Dermis microvascular lymphatic vessel endothelial cell (primary cell): ENCODE data around the gene ZNF654. TPM values are rescaled to one million over a fixed set of nuclear protein-coding genes. Genes with fewer than 3 reads are reported as not detected.
"Not testable (repeated sequence)": the region's sequence is repeated elsewhere in the genome, so short reads cannot be mapped to it uniquely, and the experiment has no call there.

Source experiments
- DNase-seq, 2 donors: peaks; one replicate each; pipeline versions ENCODE4 v3.0.0 to v3.0.0-alpha.2; 2010; ENCODE audit warnings: low read depth in 2 of 2
- total RNA-seq: library from RNA; depleted of rRNA; stranded (reverse); fragments of >200 nt; gene quantifications from 2 replicates; pipeline ENCODE4 v1.2.1, GENCODE V29; 2014

Gene ZNF654
- total RNA-seq, 1 donor from 2014 or later, result 10.3 TPM

- peak in 1 of 2 donors; percentile 19 for DNase-seq
Measured at GRCh38 chr3:88059380-88060170, 520 bp downstream of the ZNF654 start.

DNA sequence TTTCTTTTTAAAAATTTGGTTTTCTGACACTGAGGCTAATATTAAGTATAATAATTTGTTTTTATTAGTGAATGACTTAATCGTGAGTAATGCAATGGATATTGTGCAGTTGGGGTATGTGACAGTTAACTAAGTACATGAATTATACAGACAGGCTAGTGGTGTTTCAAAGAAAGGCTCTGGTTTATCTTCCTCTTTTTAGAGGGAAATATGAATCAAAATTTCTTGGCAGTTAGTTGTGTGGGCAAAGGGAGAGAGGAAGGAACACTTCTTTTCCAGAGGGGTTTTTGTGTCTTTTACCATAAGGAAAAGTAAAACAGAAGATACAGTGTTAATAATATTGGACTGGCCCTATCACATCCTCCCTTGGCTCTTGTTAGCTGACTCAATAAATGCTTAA, 2.7 kb downstream of the ZNF654 start:
- peak in 1 of 2 donors; percentile 19 for DNase-seq

GRCh38 chr3:88075072-88075471, 16.0 kb downstream of the ZNF654 start:
- DNase-seq, result no peak

DNA sequence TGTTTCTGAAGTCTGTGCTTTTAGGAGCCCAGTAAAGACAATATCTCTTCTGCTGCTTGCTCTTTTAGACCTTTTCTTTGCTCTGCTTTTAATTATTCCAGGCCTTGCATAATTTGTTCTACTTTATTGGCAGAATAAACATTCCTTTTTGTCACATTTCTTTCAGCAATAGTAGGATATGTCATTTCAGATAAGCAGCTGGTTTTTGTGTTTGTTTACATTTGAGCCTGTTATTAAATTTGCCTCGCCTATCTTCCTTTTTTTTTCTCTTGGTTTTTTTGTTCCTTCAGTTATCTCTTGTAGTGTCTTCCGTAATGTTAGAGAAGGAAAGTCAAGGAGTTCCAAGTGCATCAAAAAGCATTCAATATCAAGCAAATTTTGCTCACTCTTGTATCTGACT, 16.4 kb downstream of the ZNF654 start:
- DNase-seq, result no peak

- DNase-seq, result no peak
Measured at GRCh38 chr3:88076712-88077111, 17.7 kb downstream of the ZNF654 start.

GRCh38 chr3:88078932-88079331, 19.9 kb downstream of the ZNF654 start:
- DNase-seq, result no peak

GRCh38 chr3:88082854-88083253, 23.8 kb downstream of the ZNF654 start:
- DNase-seq, result no peak

DNA sequence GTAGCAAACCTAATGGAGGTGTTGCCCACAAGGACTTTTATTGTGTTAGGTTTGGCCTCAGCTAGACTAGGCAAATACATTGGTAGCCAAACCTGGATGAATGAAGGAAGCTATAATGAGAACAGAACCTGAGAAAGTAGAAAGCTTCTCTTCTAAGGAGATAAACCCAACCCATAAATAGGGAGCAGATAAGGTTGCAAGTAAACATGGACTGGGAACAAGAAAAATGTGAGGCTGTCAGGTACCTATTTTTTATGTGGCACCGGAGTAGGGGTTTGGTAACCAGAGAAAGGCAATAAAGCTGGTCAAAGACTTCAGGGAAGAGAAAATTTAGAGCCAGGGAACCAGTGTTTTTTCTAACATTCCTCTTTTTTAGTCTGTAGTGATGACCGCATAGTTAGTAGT, 25.0 kb downstream of the ZNF654 start:
- no peak for DNase-seq

- no peak for DNase-seq
Measured at GRCh38 chr3:88090681-88091080, 31.6 kb downstream of the ZNF654 start.

GRCh38 chr3:88092270-88092669, 33.2 kb downstream of the ZNF654 start:
- no peak for DNase-seq

DNA sequence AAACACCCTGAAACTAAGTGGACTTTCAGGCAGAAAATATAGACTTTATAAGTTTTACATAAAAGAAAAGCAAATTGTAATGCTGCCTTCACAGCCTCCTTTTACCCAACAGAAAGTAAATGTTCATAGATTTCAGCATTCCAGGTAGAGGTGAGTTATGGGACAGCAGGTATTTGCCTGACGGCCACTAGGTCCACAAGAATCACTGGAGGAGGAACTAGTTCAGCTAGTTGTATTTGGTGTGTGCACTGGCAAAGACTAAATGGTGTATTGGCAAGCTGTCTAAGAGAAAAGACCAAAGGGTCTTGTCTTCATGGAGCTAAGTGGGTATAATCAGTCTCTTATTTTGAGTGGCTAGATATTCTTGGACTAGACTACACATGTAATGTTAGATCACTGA, 34.2 kb downstream of the ZNF654 start:
- DNase-seq, result no peak

DNA sequence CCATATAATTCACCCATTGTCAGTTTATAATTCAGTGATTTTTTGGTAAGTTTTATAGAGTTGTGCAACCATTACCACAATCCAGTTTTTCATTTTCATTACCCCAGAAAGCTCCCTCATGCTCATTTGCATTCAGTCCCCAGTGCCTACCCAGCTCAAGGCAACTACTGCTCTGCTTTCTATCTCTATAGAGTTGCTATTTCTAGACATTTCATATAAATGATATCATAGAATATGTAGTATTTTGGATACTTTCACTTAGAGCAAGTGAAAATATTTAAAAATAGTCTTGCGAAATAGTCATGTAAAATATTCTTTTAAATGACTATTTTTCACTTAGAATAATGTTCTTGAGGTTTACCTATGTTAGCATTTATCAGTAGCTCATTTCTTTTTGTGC, 42.1 kb downstream of the ZNF654 start:
- DNase-seq, result no peak

DNA sequence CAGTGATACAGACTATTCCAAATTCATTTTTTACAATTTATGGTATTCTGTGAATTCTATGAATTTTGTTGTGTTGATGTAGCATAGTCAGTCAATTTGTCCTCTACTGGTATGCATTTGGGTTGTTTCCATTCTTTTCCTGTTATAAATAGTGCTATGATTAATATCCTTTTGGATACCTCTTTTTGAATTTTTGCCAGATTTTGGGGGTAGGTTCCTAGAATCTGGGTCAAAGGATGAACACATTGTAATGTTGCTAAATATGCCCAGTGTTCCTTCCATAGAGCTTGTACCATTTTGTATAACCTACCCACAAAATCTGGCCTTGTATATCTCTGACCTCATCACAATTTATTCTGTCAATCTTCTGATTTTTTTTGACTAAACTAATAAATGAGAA, 46.3 kb downstream of the ZNF654 start:
- DNase-seq, result peak; percentile 29 to 50

- no peak for DNase-seq
Measured at GRCh38 chr3:88112289-88112688, 53.2 kb downstream of the ZNF654 start.

GRCh38 chr3:88113311-88114162, 54.5 kb downstream of the ZNF654 start:
- peak; percentile 56 to 77 for DNase-seq

DNA sequence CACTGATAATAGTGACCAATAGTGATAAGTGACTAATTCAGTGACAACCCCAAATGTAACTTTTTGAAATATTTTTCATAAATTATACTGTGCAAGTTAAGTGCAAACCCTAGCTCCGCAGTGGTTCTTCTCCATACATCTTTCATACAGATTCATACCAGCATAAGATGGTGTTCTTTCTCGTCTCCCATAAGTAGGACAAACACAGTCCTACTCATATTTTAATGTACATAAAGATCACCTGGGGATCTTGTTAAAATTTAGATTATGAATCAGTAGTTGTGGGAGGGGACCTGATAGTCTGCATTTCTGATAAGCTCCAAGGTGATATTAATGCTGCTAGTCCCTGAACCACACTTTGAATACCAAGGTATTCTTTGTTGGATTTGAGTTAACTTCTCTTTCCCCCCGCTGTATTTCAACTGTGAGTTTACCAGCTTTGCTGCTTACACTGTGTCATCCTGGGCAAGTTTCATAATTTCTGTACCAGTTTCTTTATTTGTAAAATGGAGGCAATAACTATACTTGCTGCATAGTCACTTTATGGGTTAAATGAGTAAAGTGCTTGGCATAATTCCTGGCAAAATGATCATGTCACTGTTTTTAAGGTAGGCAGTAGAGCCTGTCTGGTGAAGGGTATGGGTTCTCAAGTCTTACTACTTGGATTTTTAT, 56.0 kb downstream of the ZNF654 start:
- DNase-seq, result no peak

- no peak for DNase-seq
Measured at GRCh38 chr3:88117683-88118082, 58.6 kb downstream of the ZNF654 start.

GRCh38 chr3:88118603-88119002, 59.5 kb downstream of the ZNF654 start:
- not testable (repeated sequence) for DNase-seq

DNA sequence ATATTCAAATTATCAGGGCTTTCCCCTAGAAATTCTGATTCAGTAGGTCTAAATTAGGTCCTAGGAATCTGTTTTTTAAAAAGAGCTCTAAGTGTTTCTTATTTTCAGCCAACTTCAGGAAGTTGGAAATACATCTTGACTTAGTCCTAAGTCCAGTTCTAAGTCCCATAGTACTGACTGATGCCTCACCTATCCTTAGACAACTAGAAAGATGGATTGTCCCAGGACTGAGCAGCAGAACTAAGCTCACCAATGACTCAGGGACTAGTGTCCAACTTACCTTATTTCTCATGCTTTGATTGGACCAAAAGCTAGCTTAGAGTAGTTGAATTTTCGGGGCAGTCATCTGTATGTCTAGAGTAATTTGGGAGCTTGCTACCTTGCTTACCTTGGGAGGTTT, 64.5 kb downstream of the ZNF654 start:
- DNase-seq, result no peak

GRCh38 chr3:88131695-88132094, 72.6 kb downstream of the ZNF654 start:
- DNase-seq, result no peak

GRCh38 chr3:88132894-88133293, 73.8 kb downstream of the ZNF654 start:
- no peak for DNase-seq

- no peak for DNase-seq
Measured at GRCh38 chr3:88133711-88134263, 74.7 kb downstream of the ZNF654 start.
